Cardiac muscle cell (in vitro differentiated cells and primary cell): ENCODE data around the gene ZNF609. TPM values are rescaled to one million over a fixed set of nuclear protein-coding genes. Genes with fewer than 3 reads are reported as not detected.

Experiments
- DNase-seq, 2 donors: peaks; one replicate each; pipeline versions ENCODE4 v3.0.0 to v3.0.0-alpha.2; 2010 to 2017; ENCODE audit warnings: low read depth in 1 of 2, low spot score in 1 of 2
- H3K27ac ChIP-seq: fragments of 200-600 bp; sonication (generic); 2 replicates; pipeline ENCODE4 v1.5.1; 2016
- H3K27me3 ChIP-seq: fragments of 200-600 bp; sonication (generic); 2 replicates; pipeline ENCODE4 v1.6.0; 2016; ENCODE audit warnings: control low read depth
- H3K36me3 ChIP-seq: fragments of 200-600 bp; sonication (generic); 2 replicates; pipeline ENCODE4 v1.5.1; 2016; ENCODE audit warnings: control low read depth
- H3K4me1 ChIP-seq: fragments of 200-600 bp; sonication (generic); 2 replicates; pipeline ENCODE4 v1.8.1; 2017; ENCODE audit warnings: low read depth, mild to moderate bottlenecking, mixed run types
- H3K4me3 ChIP-seq: fragments of 200-600 bp; sonication (generic); 2 replicates; pipeline ENCODE4 v1.5.1; 2016; ENCODE audit warnings: mild to moderate bottlenecking
- H3K9me3 ChIP-seq: fragments of 200-600 bp; sonication (generic); 2 replicates; pipeline ENCODE4 v1.5.1; 2017; ENCODE audit warnings: low read depth, mild to moderate bottlenecking, control low read depth
- CTCF ChIP-seq: IDR thresholded peaks from 2 replicates; pipeline ENCODE4 v1.5.1; 2012; ENCODE audit warnings: low read depth, mild to moderate bottlenecking, low read length
- polyA plus RNA-seq: library from polyadenylated mRNA; unstranded; fragments of >200 nt; fragmentation: Nextera tagmentation; extraction: Ambion mirVana; gene quantifications from 2 replicates; pipeline ENCODE4 v1.2.1, GENCODE V29; 2016
- total RNA-seq: library from RNA; depleted of rRNA; stranded (reverse); fragments of >200 nt; gene quantifications from 2 replicates; pipeline ENCODE4 v1.2.3, GENCODE V29; 2016

The ZNF609 gene
- total and polyA plus RNA-seq, 2 experiments from 2014 or later, result 25.6 to 41.4 TPM

DNA sequence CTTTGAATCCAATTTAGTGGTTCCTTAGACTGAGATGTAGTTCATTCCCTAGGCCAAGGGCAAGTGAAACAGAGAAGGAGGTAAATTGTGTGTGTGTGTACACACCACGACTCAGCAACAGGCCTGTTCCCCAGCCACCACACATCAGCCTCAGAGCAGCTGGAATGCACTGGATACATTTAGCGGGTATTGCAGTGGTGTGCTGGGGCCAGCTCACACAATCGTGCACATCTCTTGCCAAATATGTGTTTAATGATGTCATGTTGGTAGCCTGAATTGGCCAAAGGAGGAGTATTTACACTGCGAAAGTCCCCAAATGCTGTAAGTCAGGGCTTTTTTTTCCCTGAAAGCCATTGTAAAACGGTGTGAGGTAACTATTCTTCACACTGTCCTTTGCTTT lies 232.8 kb downstream of the ZNF609 start:
- no peak for TF ChIP-seq CTCF
- peak overlapping the region; percentile 54 for H3K27ac ChIP-seq
- DNase-seq, result peak in 1 of 2 donors; percentile 93
- H3K36me3 ChIP-seq, result peaks cover 51% of the 10 kb centered on the region
- H3K4me3 ChIP-seq, result no peak overlapping the region
- no peaks in the 10 kb centered on the region for H3K9me3 ChIP-seq
- peaks cover 45% of the 10 kb centered on the region for H3K4me1 ChIP-seq
- H3K27me3 ChIP-seq, result no peaks in the 10 kb centered on the region

GRCh38 chr15:64694816-64695215 lies 234.4 kb downstream of the ZNF609 start:
- no peak overlapping the region for H3K4me3 ChIP-seq
- peaks cover 60% of the 10 kb centered on the region for H3K4me1 ChIP-seq
- H3K36me3 ChIP-seq, result peaks cover 41% of the 10 kb centered on the region
- H3K27ac ChIP-seq, result no peak overlapping the region
- no peak for TF ChIP-seq CTCF
- H3K27me3 ChIP-seq, result no peaks in the 10 kb centered on the region
- DNase-seq, result no peak
- H3K9me3 ChIP-seq, result no peaks in the 10 kb centered on the region

DNA sequence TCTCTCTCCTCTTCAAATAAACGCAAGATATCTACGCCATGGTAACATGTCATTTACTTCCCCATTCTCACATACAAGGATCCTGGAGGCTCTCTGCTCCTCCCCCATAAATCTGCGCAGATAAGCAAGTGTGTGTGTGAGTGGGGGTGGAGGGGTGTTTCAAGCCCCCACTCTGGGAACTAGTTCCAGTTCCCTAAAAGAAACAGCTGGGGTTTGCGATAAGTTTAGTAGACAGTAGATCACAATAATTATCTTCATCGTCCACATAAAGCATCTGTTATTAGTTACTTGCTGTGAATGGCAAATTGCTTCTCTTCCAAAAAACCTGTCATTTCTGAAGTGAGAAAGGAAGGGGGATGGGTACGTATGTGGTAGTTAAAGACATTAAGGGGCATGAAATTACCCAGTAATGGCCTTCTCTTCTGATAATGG lies 235.2 kb downstream of the ZNF609 start:
- no peaks in the 10 kb centered on the region for H3K27me3 ChIP-seq
- no peak for DNase-seq
- H3K27ac ChIP-seq, result no peak overlapping the region
- H3K9me3 ChIP-seq, result no peaks in the 10 kb centered on the region
- H3K4me3 ChIP-seq, result no peak overlapping the region
- H3K4me1 ChIP-seq, result peaks cover 60% of the 10 kb centered on the region
- TF ChIP-seq CTCF, result no peak
- H3K36me3 ChIP-seq, result peaks cover 33% of the 10 kb centered on the region

DNA sequence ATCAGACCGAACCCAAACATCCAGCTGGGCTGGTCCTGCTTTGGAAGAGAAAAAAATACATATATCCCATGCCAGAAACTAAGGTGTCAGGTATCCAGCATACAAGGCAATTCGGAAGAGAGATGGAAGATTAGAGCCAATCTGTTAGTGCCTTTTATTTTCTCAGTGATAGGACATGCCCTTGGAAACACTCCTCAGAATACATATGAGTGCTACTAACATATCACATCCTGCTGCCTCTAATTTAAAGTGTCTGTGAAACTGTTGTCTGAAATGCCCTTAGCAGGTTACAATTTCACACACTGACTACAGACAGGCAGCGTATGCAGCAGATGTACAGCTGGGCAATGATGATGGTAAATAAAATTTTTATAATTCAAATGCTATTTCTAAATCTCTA lies 236.1 kb downstream of the ZNF609 start:
- H3K4me3 ChIP-seq, result no peak overlapping the region
- peaks cover 26% of the 10 kb centered on the region for H3K36me3 ChIP-seq
- no peaks in the 10 kb centered on the region for H3K9me3 ChIP-seq
- no peak for TF ChIP-seq CTCF
- H3K27ac ChIP-seq, result peak overlapping the region; percentile 68
- H3K27me3 ChIP-seq, result no peaks in the 10 kb centered on the region
- H3K4me1 ChIP-seq, result peaks cover 60% of the 10 kb centered on the region
- no peak for DNase-seq

DNA sequence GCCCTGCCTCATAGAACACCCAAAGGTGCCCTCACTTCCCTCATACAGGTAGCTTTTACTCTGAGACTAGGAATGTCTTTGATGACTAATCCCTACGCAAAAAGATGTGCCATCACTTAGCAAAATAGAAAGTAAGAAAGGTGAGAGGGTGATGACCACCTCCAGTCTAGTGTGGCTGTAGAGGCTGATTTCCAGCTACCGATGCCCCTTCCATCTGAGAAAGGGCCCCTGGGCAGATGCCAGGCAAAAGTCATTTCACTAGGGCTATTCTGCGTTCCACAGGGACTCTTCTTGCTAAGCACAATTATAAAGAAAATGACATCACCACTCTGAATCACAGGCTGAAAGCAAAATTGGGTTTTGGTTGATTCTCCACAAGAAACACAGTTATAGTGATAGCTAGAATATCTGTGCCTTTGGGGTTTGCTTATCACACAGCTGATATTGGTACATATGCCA lies 237.6 kb downstream of the ZNF609 start:
- Histone ChIP-seq H3K27ac (peak overlapping the region; percentile 7), H3K4me1 (peaks cover 61% of the 10 kb centered on the region), H3K27me3 (no peaks in the 10 kb centered on the region), H3K36me3 (peaks cover 20% of the 10 kb centered on the region), H3K9me3 (no peaks in the 10 kb centered on the region), H3K4me3 (no peak overlapping the region)
- no peak for TF ChIP-seq CTCF
- no peak for DNase-seq

DNA sequence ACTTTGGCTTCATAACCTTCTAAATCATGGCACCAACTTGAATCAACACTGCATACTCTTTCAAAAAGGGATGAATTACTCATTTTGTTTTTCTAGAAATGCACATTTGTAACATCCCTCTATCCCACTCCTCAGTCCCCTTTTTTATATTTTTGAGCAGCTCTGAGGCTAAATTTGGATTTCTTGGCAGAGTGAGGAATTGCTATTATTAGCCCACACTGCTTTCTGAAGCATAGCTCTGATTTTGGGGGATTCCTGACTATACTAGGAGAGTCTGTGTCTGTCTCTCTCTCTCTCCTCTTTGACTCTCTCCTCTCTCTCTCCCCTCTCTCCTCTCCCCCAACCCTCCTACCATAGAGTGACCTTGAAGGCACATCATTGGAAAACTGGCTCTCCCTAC lies 238.4 kb downstream of the ZNF609 start:
- no peak for DNase-seq
- no peak for TF ChIP-seq CTCF
- Histone ChIP-seq H3K9me3 (no peaks in the 10 kb centered on the region), H3K4me3 (no peak overlapping the region), H3K27me3 (no peaks in the 10 kb centered on the region), H3K4me1 (peaks cover 66% of the 10 kb centered on the region), H3K36me3 (peaks cover 12% of the 10 kb centered on the region), H3K27ac (peak overlapping the region; percentile 92)
